Measurements from ENCODE around the gene IGSF9.

Gene IGSF9

DNA sequence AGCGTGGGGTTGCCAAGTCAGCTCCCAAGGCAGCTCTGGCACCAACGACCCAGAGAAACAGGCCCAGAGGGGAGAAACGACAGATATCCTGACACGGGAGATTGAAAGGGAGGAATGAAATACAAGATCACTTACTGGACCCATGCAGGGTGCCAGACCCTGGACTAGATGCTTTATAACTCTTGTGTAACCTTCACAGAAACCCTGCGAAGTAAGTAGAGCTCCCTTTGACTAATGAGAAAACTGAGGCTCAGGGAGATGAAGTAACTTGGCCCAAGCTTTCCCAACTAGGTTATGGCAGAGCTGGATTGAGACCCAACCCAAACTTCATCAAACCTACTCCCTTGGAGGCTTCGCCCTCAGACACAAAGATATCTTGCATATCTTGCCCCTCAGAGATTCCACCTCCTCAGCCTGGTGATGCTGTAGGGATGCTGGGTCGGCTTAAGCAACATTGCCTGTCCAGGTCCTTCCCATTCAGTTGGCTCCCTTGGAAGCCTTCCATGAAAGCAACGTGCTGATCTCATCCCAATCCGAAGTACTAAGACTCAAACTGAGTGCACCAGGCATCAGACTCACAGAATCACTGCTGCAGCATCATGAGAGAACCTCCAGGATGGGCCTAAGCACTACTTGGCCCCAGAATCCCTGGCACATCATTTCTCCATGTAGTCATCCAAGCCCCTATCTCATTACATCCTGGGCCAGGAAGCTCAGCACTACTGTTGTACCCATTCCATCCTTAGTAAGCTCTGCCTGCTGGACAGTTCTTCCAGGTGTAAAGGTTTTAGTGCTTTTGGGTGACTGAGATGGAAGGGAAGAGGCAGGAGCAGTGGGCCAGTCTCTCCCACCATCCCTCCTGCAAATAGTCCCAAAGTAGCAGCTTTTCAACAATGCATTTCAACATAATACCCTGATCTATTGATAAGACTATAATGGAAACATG is 1.1 kb upstream of the IGSF9 start:
- DNase-seq (ENCODE audit: low read depth in 2 of 3, low spot score in 2 of 3) = no peak

DNA sequence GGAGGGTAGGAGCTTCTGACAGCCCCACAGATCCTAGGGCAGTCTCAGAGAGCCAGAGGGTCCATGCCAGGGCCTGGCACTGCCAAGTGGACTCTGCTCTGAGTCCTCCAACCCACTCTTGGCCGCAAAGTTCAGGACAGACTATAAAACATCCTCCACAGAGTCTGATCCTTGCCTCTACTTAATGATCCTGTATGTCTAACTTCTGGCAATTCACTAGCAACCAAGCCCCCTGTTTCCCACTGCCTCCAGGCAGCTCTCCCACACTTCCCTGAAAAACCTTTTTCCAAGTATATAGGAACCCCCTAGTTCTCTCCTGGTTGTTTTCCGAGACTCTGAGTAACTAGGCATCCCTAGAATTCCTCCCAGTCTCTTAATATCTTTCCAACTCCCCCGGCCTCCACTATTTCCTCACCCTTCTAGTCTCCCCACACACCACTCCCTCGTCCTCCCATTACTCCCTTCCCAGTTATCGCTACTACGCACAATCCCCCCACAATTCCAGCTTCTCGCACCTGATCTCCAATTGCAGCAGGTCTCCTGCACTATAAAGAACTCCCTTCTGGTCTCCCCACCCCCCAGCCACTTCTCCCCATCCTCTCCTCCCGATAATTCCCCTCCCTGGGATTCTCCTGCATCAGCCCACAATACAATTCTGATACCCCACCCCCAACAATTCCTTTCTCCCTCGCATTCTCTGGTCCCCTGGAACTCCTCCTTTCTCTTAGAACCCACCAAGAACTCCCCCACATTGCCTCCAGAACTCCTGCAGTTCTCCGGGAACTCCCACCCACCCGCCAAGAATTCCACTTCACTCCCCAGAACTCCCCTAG is 574 bp downstream of the IGSF9 start:
- no peak for DNase-seq (ENCODE audit: low read depth in 2 of 3, low spot score in 2 of 3)

DNA sequence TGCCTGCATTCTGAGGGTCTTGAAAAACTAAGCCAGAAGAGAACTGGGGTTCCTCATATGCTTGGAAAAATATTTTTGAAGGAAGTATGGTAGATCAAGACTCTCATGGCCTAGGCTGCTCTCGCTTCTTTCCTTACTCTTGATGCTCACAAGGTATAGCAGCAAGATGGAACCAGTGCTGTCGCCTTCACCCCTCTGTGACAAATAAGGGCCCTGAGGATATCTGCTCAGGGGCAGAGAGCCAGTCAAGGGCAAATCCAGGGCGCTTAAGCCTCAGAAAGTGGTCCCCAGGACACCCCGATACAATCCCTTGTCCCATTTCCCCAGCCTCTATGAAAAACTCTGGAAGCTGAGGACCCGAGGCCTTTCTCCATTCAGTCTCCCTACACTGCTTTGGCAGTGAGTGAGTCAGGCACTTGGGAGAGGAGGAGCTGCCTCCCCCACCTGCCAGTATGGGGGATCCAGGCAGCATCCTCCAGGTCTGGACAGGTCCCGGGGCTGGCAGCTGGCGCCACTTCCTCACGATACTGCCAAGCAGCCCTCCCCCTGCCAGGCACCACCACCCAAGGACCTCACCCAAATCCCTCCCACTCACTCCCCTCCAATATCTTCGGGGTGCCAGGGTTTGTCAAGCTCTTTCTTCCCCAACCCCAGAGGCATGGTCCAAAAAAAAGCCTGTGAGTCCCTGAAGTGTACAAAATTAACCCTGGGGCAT is 1.3 kb downstream of the IGSF9 start:
- no peak for DNase-seq (ENCODE audit: low read depth in 2 of 3, low spot score in 2 of 3)

DNA sequence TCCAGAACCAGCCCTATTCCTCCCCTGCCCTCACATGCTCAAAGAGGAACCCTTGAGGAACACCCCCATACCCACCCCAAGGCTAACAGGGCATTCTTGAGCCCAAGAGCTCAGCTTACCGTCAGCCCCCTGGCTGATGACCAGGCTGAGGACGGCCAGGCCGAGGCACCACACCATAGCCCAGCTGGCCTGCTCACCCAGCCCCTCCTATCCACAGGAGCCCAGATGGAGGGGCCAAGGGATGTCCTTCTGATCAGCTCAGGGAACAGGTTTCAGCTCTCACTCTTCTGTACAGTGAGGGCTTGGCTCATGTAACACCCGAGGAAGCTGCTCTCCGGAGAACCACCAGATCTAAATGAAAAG is 2.2 kb downstream of the IGSF9 start:
- DNase-seq (ENCODE audit: low read depth in 2 of 3, low spot score in 2 of 3) = no peak

DNA sequence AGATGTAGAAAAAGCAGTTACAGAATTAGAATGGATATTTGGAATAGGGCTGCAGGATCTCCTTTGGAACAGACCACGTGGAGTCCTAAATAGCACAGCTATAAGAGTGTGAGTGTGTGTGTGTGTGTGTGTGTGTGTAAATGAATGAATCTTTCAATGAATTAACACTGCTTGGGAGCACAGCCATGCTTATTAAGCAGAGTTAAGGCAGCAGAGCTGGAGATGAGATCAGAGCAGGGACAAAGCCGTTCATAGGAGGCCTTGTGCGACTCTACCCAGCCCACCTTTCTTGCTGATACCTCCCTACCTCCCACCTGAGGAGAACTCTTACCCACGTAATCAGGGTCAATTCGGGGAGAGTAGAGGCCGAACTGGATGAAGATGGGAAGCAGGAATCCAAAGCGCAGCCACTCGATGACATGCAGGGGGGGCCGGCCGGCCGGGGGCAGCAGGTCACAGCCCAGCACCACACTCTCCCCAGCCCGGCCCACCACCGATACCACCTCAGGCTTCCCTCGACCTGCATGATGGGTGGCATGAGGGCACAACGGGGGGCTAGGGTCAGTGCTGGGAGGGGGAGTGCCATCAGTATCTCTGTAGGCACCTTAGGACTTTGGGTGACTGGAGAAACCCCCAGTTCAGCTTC is 2.7 kb downstream of the IGSF9 start:
- DNase-seq (ENCODE audit: low read depth in 2 of 3, low spot score in 2 of 3) = no peak

DNA sequence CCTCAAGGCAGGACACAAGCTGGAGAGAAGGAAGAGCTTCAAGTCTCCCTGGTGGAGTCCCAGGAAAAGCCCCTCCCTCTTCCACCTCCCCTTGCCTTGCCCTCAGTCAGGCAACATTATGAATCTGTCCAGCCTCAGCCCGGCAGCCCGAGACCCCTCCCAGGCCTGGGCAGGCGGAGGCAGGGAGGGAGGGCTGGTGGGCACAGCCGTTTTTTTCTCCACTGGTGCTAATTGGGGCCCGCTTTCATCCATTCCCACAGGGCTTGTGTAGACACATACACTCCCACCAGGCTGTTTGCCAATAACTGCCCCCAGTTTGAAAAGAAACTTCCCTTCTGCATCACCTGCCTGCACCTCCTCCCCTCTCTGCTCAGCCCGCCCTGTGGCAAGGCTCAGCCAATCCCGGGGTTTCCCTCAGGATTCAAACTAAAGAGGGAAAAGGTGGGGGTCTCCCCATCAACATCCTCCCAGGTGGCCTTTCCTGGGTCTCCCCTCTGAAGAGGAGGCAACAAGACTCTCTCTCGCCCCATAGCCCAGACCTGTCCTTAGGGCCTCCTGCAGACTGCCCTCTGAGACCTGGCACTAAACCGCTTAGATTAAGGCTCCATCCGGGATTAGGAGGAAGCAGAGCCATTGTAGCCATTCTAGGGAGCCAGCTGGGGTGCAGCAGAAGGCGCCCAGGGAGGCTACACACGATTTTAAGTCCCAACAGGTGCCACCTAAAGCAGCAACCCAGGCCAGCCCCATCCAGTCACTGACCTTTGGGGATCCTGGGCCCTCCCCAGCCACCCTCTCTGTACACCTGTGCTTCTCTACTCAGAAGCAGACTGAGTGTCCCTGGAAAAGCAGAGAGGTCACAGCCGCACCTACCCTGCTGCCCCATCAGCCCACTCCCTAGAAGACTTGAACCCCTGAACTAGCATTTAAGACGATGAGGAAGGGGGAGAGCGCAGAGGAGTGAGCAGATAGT is 3.5 kb downstream of the IGSF9 start:
- DNase-seq (ENCODE audit: low read depth in 2 of 3, low spot score in 2 of 3) = no peak

DNA sequence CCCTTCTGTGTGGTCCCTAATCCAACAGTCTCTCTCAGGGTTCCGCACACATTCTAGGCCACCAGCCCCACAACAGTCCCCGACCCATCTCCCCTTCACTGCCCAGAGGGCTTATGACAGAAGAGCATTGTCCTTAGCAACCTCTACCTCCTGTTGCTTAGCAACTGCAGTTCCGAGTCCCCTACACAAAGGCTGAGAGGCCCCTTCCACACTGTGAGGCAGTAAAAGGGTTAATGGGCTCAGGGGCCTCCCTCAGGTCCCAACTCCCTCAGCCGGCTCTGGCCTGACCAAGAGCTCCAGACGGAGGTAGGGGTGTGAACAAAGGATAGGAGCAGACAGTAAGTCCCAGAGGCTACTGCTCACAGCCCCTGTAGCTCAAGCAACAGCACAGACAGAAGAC is 4.3 kb downstream of the IGSF9 start:
- DNase-seq (ENCODE audit: low read depth in 2 of 3, low spot score in 2 of 3) = no peak

DNA sequence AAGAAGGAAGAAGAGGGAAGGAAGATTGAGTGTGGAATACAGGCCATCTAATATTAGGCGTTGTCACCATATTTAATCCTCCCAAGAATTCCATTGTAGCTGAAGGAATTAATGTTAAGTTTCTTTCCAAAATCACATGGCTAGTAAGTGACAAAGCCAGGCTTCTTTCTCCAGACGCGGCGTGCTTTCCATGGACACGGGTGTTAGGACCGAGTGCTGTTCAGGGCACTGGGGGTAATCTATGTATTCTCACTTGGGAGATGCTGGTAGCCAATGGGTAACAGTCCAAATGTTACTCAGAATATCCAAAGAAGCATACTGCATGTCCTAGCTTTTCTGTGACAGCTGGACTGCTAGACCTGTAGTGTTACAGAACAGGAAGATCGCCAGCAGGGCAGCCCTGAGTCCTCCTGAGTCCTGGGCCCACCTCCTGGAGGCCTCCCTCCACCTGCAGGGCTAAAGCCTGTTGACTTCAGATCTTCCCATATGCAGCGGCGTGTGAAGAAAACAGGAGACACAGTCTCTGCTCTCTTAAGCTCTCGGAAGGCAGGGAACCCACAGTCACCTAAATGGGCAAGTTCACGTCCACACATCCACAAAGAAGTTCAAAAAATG is 5.3 kb downstream of the IGSF9 start:
- no peak for DNase-seq (ENCODE audit: low read depth in 2 of 3, low spot score in 2 of 3)

DNA sequence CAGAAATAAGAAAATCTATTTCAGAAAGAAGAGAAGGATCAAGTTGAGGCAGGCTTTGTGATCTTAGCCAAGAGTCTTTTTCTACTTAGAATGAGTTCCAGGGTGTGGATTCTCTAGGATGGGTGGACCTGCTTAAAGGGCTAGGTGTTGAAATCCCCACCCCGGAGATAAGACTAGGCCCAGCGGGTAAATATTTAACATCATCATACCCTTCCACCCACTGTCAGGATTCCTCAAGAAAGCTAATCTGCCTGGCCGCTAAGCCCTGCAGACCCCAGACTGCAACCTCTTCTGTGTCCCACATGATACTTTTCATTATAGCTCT is 5.8 kb downstream of the IGSF9 start:
- DNase-seq (ENCODE audit: low read depth in 2 of 3, low spot score in 2 of 3) = no peak

DNA sequence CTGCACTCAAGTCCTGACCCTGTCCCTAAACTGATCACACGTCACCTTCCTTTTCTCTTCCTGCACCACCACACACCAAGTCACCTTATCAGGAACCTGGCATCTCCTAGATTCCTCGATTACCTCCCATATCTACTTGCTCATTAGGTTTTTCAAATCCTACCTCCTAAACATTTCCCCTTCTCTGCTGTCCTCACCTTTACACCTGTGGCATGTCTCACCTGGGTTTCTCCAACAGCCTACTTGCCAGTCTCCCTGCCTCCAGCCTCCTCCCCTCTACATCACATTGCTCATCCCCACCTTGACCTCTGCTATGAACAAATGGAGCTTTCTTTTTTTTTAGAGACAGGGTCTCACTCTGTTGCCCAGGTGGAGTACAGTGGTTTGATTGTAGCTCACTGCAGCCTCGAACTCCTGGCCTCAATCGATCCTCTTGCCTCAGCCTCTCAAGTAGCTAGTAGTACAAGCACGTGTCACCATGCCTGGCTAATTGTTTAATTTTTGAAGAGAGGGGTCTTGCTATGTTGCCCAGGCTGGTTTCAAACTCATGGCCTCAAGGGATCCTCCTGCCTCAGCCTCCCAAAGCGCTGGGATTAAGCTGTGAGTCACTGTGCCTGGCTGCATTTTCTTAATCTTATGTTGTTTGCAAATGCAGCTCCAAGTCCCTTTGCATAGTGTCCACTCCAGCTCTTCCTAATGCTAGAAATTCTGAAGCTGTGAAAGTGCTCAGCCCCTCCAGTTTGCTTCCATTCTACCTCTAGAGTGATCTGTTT is 6.3 kb downstream of the IGSF9 start:
- no peak for DNase-seq (ENCODE audit: low read depth in 2 of 3, low spot score in 2 of 3)

DNA sequence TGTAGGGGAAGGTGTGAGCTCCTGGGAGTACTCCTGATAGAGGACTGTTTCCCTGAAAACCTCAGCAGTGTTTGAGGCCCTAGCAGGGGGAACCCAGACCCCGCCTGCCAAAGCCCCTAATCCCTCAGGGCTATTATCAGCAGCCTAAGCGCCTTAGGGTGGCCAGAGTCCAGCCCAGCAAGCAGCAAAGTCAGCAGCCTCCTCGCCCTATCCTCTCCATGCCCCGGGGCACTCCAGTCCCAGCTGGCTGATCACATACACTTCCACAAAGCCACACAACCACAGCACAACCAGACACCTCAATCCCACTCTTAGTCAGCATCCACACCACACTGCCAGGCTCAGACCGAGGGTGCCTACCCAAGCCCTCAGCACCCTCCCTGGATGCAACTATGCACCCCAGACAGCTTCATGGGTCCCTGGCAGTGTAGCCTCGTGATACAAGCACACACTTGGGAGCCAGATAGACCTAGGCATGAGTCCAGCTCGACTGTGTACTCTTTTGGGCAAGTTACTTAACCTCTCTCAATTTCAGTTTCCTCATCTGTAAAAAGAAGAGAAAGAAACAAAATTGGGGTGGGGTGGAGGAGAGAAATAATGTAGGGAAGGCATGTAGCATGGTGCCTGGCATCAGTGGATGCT is 7.1 kb downstream of the IGSF9 start:
- DNase-seq (ENCODE audit: low read depth in 2 of 3, low spot score in 2 of 3) = no peak

DNA sequence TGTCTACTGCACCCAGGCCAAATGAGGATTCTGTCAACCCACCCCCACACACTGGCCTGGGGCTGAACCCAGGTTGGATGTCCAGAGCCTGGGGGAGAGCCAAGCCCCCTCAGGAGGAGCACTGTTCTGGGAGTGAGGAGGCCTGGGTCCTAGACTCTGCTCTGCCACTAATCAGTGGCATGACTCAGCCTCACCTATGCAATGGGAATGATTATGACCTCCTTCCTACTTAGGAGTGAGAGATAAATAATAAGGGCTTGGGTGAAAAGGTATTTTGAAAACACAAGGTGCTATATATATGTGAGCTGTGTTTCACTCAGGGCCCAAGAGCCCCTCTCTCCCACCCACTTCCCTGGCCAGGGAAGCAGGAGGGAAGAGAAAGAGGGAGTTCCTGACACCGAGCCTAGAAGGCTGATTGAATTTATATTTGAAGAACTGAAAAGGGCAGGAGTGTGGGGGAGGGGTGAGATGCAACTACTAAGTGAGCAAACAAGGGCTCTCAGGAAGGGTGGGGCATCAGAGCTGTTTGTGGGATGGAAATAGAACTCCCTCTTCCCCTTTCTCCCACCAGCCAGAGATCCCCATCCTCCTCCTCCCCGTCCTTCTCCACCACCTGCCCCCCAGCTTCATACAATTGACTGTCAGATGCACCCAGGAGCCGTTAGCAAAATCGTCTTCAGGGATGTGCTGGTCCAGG is 8.2 kb downstream of the IGSF9 start:
- DNase-seq (ENCODE audit: low read depth in 2 of 3, low spot score in 2 of 3) = no peak

DNA sequence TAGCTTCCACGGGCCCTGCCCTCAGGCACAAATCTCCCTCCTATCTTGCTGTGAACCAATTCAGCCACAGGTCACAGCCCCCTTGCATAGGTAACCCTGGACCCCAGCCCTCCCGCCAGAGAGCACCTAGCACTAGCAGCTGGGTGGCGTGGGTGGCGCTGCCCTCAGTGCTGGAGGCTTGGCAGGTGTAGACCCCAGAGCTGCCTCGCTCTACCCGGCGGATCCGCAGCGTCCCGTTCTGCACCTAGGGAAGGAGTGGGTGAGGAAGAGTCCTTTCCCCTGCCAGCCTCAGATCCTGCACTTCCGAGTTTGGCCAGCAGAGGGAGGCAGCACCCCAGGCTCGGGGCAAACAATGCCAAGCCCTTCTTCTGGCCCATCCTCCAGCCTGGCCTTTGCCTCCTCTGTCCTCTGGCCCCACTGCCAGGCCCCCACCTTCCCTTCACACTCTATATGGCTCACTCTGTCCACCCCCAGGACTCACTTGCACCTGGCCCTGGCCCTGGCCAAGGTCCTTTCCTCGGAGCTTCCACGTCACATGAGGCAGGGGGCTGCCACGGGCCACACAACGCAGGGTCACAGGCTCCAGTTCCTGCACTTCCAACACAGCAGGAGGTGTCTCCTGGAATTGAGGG is 9.0 kb downstream of the IGSF9 start:
- peak; percentile 52 to 94 (median 94) for DNase-seq (ENCODE audit: low read depth in 2 of 3, low spot score in 2 of 3)

DNA sequence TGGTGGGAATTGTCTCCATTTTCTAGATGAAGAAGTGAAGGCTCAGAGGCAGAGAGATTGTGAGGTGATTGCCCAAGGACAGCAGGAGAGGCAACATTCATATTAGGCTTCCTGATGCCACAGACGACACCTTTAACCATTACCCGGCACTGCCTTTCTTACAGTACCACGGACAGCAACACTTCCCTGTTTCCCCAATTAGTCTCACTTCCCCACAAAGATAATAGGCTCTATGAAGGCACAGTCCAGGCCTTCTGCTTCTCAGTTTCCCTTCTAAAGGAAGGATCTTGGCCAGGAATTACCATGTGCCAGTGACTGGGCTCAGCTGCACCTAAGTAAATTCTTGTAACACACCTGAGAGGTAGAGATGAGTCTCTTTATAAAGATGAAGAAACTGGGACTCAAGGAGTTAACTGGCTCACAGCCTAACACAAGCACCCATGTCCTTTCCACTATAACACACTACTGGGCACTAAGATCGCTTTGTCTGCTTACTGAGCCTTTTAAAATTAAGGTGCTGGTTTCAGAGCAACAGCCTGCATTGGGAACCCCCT is 9.6 kb downstream of the IGSF9 start:
- DNase-seq (ENCODE audit: low read depth in 2 of 3, low spot score in 2 of 3) = no peak

DNA sequence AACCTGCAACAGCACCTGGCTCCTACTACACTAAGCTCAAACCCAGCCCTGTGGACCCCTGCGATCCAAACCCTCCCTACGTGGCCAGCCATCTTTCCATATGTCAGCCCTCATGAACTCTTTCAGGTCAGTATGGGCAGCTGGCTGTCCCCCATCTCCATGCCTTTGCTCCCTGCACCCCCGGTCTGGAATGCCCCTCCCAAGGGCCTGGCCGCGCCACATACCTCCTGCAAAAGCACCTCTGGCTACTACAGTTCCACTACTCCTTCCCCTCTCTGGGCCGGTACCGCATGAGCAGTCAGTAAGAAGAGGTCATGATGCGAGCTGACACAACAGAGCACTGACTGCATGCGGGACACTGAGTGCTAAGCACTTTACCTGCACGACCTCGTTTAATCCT is 10.1 kb downstream of the IGSF9 start:
- no peak for DNase-seq (ENCODE audit: low read depth in 2 of 3, low spot score in 2 of 3)

DNA sequence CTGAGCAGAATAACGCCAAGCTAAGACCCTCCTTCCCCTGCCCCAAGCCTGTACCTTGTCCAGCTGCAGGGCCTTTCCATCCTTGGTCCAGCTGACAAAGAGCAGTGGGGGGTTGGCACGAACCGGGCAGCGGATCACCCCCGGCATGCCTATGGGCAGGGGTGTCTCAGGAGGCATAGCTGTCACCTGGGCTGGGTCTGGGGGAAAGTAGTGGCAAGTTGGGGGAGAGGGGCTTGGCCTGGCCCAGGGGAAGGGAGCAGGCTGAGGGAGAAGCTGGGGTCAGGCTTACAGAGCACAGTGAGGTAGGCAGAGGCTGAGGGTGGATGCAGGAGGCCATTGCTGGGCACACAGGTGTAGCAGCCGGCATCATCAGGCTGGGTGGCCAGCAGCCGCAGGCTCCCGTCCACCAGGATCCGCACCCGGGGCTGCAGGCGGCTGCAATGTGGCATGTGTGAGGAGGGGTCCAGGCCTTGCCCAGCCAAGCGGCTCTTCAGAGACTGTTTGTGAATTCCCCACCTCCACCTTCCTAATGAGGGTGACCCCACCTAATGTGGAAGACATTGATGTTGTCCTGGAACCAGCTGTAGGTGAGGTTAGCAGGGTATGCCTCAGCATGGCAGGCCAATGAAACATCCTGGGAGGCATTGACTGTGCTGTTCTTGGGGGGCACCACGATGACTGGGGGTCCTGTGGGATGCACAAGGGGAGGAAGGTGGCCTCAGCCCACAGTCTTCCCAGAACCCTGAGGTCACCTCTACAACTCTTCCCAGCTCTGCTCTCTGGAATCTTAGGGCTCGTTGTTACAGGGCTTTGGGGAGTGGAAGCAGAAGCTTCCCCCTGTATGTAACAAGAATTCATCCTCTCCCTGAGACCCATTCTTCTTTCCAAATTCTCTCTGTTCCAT is 11.0 kb downstream of the IGSF9 start:
- no peak for DNase-seq (ENCODE audit: low read depth in 2 of 3, low spot score in 2 of 3)
